ENCODE results near the gene KLRG1.

KLRG1 gene

GRCh38 chr12:8980137-8980536, 9.2 kb upstream of the KLRG1 start:
- no peaks in the 10 kb centered on the region for H3K4me1 ChIP-seq (ENCODE audit: insufficient read depth, poor library complexity, severe bottlenecking)
- H3K27me3 ChIP-seq (ENCODE audit: insufficient read depth, poor library complexity, severe bottlenecking) = no peaks in the 10 kb centered on the region
- H3K27ac ChIP-seq (ENCODE audit: poor library complexity, severe bottlenecking) = no peak overlapping the region
- ATAC-seq (ENCODE audit: low read depth) (no peak), DNase-seq (ENCODE audit: low spot score) (no peak)
- H3K36me3 ChIP-seq (ENCODE audit: low read depth) = no peaks in the 10 kb centered on the region
- TF ChIP-seq CTCF (IDR thresholded peaks at IDR 0.05; ENCODE audit: poor library complexity, severe bottlenecking) = no peak
- H3K4me3 ChIP-seq (ENCODE audit: severe bottlenecking) = no peak overlapping the region
- no peaks in the 10 kb centered on the region for H3K9me3 ChIP-seq (ENCODE audit: severe bottlenecking)

DNA sequence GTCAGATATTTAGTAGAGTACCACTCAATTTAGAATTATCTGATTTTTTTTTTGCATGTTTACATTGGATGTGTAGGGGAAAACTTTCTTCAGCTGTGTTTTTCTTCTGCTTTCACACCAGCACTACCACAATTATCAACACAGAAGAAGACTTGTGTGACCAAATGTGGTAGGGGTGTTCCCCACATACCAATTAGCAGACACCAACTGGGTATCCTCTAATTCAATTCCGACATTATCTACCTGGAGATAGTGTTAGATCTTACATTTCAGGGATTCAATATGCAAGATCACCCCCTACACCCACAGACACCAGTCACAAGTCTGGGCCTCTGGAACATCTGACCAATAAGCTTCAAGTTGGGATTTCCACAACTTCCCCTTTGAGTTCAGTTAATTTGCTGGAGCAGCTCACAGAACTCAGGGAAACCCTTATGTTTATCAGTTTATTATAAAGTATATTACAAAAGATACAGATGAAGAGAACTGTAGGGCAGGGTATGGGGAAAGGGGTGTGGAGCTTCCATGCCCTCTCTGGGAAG, 4.1 kb upstream of the KLRG1 start:
- no peaks in the 10 kb centered on the region for H3K27me3 ChIP-seq (ENCODE audit: insufficient read depth, poor library complexity, severe bottlenecking)
- H3K4me3 ChIP-seq (ENCODE audit: severe bottlenecking) = no peak overlapping the region
- H3K27ac ChIP-seq (ENCODE audit: poor library complexity, severe bottlenecking) = no peak overlapping the region
- no peaks in the 10 kb centered on the region for H3K36me3 ChIP-seq (ENCODE audit: low read depth)
- no peak for ATAC-seq (ENCODE audit: low read depth)
- no peak for DNase-seq (ENCODE audit: low spot score)
- no peaks in the 10 kb centered on the region for H3K9me3 ChIP-seq (ENCODE audit: severe bottlenecking)
- H3K4me1 ChIP-seq (ENCODE audit: insufficient read depth, poor library complexity, severe bottlenecking) = no peaks in the 10 kb centered on the region
- TF ChIP-seq CTCF (IDR thresholded peaks at IDR 0.05; ENCODE audit: poor library complexity, severe bottlenecking) = no peak

DNA sequence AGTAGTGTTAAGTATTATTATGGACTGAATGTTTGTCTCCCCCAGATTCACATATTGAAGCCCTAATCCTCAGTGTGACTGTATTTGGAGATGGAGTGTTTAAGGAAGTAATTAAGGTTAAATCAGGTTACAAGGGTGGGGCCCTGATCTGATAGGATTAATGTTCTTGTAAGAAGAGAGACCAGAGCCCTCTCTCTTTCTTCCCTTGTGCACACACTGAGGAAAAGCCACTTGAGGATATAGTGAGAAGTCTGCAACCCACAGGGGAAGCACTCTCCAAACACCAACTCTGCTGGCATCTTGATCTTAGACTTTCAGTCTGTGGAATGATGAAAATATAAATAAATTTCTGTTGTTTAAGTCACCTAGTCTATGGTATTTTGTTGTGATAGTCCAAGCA, 2.2 kb upstream of the KLRG1 start:
- ATAC-seq (ENCODE audit: low read depth) = no peak
- Histone ChIP-seq H3K27me3 (ENCODE audit: insufficient read depth, poor library complexity, severe bottlenecking) (no peaks in the 10 kb centered on the region), H3K9me3 (ENCODE audit: severe bottlenecking) (no peaks in the 10 kb centered on the region), H3K36me3 (ENCODE audit: low read depth) (no peaks in the 10 kb centered on the region), H3K27ac (ENCODE audit: poor library complexity, severe bottlenecking) (no peak overlapping the region), H3K4me1 (ENCODE audit: insufficient read depth, poor library complexity, severe bottlenecking) (no peaks in the 10 kb centered on the region), H3K4me3 (ENCODE audit: severe bottlenecking) (no peak overlapping the region)
- no peak for DNase-seq (ENCODE audit: low spot score)
- TF ChIP-seq CTCF (IDR thresholded peaks at IDR 0.05; ENCODE audit: poor library complexity, severe bottlenecking) = no peak

GRCh38 chr12:8987685-8988084, 1.7 kb upstream of the KLRG1 start:
- no peaks in the 10 kb centered on the region for H3K27me3 ChIP-seq (ENCODE audit: insufficient read depth, poor library complexity, severe bottlenecking)
- no peak for TF ChIP-seq CTCF (IDR thresholded peaks at IDR 0.05; ENCODE audit: poor library complexity, severe bottlenecking)
- H3K4me3 ChIP-seq (ENCODE audit: severe bottlenecking) = no peak overlapping the region
- ATAC-seq (ENCODE audit: low read depth) (no peak), DNase-seq (ENCODE audit: low spot score) (no peak)
- H3K27ac ChIP-seq (ENCODE audit: poor library complexity, severe bottlenecking) = no peak overlapping the region
- H3K4me1 ChIP-seq (ENCODE audit: insufficient read depth, poor library complexity, severe bottlenecking) = no peaks in the 10 kb centered on the region
- no peaks in the 10 kb centered on the region for H3K9me3 ChIP-seq (ENCODE audit: severe bottlenecking)
- no peaks in the 10 kb centered on the region for H3K36me3 ChIP-seq (ENCODE audit: low read depth)

- no peaks in the 10 kb centered on the region for H3K27me3 ChIP-seq (ENCODE audit: insufficient read depth, poor library complexity, severe bottlenecking)
- no peak overlapping the region for H3K4me3 ChIP-seq (ENCODE audit: severe bottlenecking)
- H3K4me1 ChIP-seq (ENCODE audit: insufficient read depth, poor library complexity, severe bottlenecking) = no peaks in the 10 kb centered on the region
- TF ChIP-seq CTCF (IDR thresholded peaks at IDR 0.05; ENCODE audit: poor library complexity, severe bottlenecking) = no peak
- no peaks in the 10 kb centered on the region for H3K9me3 ChIP-seq (ENCODE audit: severe bottlenecking)
- DNase-seq (ENCODE audit: low spot score) (no peak), ATAC-seq (ENCODE audit: low read depth) (no peak)
- H3K27ac ChIP-seq (ENCODE audit: poor library complexity, severe bottlenecking) = no peak overlapping the region
- no peaks in the 10 kb centered on the region for H3K36me3 ChIP-seq (ENCODE audit: low read depth)
Measured at GRCh38 chr12:8991371-8992345, 2.3 kb downstream of the KLRG1 start.
